ENCODE measurements around the gene HMCES.

GRCh38 chr3:129344540-129345220 is 66.0 kb downstream of the HMCES start:
- TF ChIP-seq, protein P1, sequence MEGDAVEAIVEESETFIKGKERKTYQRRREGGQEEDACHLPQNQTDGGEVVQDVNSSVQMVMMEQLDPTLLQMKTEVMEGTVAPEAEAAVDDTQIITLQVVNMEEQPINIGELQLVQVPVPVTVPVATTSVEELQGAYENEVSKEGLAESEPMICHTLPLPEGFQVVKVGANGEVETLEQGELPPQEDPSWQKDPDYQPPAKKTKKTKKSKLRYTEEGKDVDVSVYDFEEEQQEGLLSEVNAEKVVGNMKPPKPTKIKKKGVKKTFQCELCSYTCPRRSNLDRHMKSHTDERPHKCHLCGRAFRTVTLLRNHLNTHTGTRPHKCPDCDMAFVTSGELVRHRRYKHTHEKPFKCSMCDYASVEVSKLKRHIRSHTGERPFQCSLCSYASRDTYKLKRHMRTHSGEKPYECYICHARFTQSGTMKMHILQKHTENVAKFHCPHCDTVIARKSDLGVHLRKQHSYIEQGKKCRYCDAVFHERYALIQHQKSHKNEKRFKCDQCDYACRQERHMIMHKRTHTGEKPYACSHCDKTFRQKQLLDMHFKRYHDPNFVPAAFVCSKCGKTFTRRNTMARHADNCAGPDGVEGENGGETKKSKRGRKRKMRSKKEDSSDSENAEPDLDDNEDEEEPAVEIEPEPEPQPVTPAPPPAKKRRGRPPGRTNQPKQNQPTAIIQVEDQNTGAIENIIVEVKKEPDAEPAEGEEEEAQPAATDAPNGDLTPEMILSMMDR (conservative IDR thresholded peaks at IDR 0.05), result no peak
- TF ChIP-seq ZFX (IDR thresholded peaks at IDR 0.05), result no peak

Measured in C4-2B (cell line).